Measurements from ENCODE around the gene GPR171.
A peak's percentile ranks its signal among the peaks of the same experiment; 100 is the strongest.
"Not testable (repeated sequence)": the region's sequence is repeated elsewhere in the genome, so short reads cannot be mapped to it uniquely, and the experiment has no call there.

Gene GPR171, protein sequence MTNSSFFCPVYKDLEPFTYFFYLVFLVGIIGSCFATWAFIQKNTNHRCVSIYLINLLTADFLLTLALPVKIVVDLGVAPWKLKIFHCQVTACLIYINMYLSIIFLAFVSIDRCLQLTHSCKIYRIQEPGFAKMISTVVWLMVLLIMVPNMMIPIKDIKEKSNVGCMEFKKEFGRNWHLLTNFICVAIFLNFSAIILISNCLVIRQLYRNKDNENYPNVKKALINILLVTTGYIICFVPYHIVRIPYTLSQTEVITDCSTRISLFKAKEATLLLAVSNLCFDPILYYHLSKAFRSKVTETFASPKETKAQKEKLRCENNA

DNA sequence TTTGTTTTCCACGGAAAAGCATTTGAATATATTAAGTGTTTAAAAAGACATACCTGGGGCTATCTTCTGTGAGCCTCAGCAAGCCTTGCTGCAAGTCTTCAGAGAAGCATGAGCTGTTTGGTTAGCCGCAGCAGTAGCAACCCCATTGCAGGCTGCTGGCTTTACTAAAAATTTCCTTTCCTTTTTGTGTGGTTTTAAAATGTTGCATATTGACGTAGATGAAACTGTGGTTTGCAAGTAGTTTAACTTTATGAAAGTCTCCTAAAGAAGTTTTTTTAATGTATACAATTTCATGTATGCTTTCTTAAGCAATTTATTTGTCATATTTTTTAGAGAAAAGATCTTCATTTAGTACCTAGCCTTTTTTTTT is at the start of gene GPR171:
TSS of gene GPR171 (minus strand) at position 166 of the 370 bp plus-strand sequence. CDS start 3,830 bp downstream, outside the sequence.
- no peaks in the 10 kb centered on the region for H3K27me3 Mint-ChIP-seq
- H3K27ac Mint-ChIP-seq, result peak within 1 kb of the TSS; percentile 98
- peaks cover 45% of the 10 kb centered on the region for H3K36me3 Mint-ChIP-seq
- CTCF ChIA-PET, result interaction anchor here (0.6 to 1.7 kb wide), 8 partner anchors 11 to 35 kb away, joined by 3 to 7 read pairs (median 4); no protein-coding TSS in a partner anchor
- H3K4me3 Mint-ChIP-seq, result peak within 1 kb of the TSS; percentile 88
- DNase-seq, result peak; percentile 81
- peaks cover 64% of the 10 kb centered on the region for H3K4me1 Mint-ChIP-seq
- H3K9me3 Mint-ChIP-seq, result no peaks in the 10 kb centered on the region

DNA sequence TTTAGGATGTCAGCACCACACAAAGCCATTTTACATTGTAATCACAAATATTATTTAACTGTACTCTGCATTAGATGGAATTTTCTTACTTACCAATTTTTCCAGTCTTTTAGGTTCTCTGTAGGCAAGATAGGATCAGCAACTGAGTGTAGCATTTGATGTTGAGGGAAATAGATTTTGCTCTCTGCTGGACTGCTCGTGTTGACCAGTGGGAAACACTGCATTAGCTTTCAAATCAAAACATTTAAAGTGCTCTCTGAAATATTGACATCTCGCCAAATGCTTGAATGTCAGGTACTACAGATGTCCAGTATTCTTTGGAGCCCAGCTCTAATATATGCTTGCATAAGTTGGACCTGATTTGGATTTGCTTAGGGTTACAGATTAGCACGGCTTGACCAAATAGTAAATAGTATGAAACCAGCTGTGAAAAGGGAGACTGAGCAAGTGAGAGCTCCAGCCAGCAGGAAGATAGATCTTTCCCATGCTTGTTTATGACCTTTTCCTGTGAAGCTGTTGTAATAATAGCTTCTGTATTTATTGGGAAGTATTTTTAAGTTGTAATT is 45.8 kb upstream of the GPR171 start:
- no peaks in the 10 kb centered on the region for H3K9me3 Mint-ChIP-seq
- H3K27ac Mint-ChIP-seq, result no peak overlapping the region
- no peaks in the 10 kb centered on the region for H3K36me3 Mint-ChIP-seq
- CTCF ChIA-PET, result interaction anchor here (0.9 kb wide), 1 partner anchor 20 kb away, joined by 3 read pairs; no protein-coding TSS in a partner anchor
- H3K4me1 Mint-ChIP-seq, result peaks cover 5% of the 10 kb centered on the region
- no peak overlapping the region for H3K4me3 Mint-ChIP-seq
- H3K27me3 Mint-ChIP-seq, result peaks cover 10% of the 10 kb centered on the region
- no peak for DNase-seq

- H3K4me1 Mint-ChIP-seq, H3K4me3 Mint-ChIP-seq, H3K9me3 Mint-ChIP-seq, H3K27me3 Mint-ChIP-seq, CTCF ChIA-PET, H3K27ac Mint-ChIP-seq, H3K36me3 Mint-ChIP-seq, DNase-seq: not testable (repeated sequence)
Observed at GRCh38 chr3:151242006-151242405, 39.0 kb upstream of the GPR171 start.

GRCh38 chr3:151236736-151237135 is 33.7 kb upstream of the GPR171 start:
- Mint-ChIP-seq H3K27me3 (peaks cover 4% of the 10 kb centered on the region), H3K4me3 (no peak overlapping the region), H3K27ac (no peak overlapping the region), H3K9me3 (no peaks in the 10 kb centered on the region), H3K36me3 (no peaks in the 10 kb centered on the region), H3K4me1 (peaks cover 4% of the 10 kb centered on the region)
- no peak for DNase-seq
- CTCF ChIA-PET, result interaction anchor here (1.2 kb wide), 1 partner anchor 43 kb away, joined by 4 read pairs; no protein-coding TSS in a partner anchor

- Mint-ChIP-seq H3K4me1 (peaks cover 9% of the 10 kb centered on the region), H3K9me3 (no peaks in the 10 kb centered on the region), H3K4me3 (no peak overlapping the region), H3K27ac (no peak overlapping the region), H3K27me3 (peaks cover 4% of the 10 kb centered on the region), H3K36me3 (no peaks in the 10 kb centered on the region)
- CTCF ChIA-PET, result interaction anchor here (0.6 to 1.2 kb wide), 2 partner anchors 44 to 152 kb away, joined by 3 to 4 read pairs; no protein-coding TSS in a partner anchor
- DNase-seq, result no peak
Observed at GRCh38 chr3:151236316-151236715, 33.3 kb upstream of the GPR171 start.

DNA sequence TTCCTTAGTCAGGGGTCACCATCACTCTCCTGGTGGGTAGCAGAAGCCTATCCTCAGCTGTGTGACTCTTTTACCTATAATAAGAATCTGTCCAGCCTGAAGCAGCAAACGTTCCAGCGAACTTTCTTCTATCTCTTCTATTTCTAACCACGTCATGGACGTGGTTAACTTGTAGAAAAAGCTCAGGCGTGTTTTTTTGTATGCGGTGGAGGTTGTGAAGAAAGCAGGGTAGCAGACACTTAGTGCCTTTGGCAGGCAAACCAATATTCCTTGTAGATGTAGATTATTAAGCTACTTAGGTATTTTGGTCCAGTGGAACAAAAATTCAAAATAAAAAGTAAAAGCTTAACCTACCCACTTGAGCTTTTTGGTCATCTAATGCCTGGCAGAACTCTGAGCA is 31.8 kb upstream of the GPR171 start:
- H3K9me3 Mint-ChIP-seq, result no peaks in the 10 kb centered on the region
- H3K27ac Mint-ChIP-seq, result no peak overlapping the region
- DNase-seq, result no peak
- CTCF ChIA-PET, result interaction anchor here (1.1 to 2.7 kb wide), 4 partner anchors 45 to 67 kb away, joined by 4 to 15 read pairs (median 10); no protein-coding TSS in a partner anchor
- H3K4me1 Mint-ChIP-seq, result peaks cover 22% of the 10 kb centered on the region
- no peaks in the 10 kb centered on the region for H3K36me3 Mint-ChIP-seq
- H3K4me3 Mint-ChIP-seq, result no peak overlapping the region
- peaks cover 4% of the 10 kb centered on the region for H3K27me3 Mint-ChIP-seq

- CTCF ChIA-PET, result interaction anchor here (0.5 to 9.8 kb wide), 3 partner anchors 63 to 687 kb away, joined by 3 to 147 read pairs (median 3); no protein-coding TSS in a partner anchor
Observed at GRCh38 chr3:151232991-151233390, 30.0 kb upstream of the GPR171 start.

GRCh38 chr3:151232403-151232802 is 29.4 kb upstream of the GPR171 start:
- H3K4me1 Mint-ChIP-seq, result peaks cover 41% of the 10 kb centered on the region
- H3K9me3 Mint-ChIP-seq, H3K4me3 Mint-ChIP-seq, H3K27ac Mint-ChIP-seq, H3K36me3 Mint-ChIP-seq, DNase-seq, H3K27me3 Mint-ChIP-seq: not testable (repeated sequence)
- CTCF ChIA-PET, result interaction anchor here (1.0 to 9.8 kb wide), 3 partner anchors 48 to 72 kb away, joined by 3 to 201 read pairs (median 147); partner anchors contain the start of gene P2RY14

More at GRCh38 chr3:151232991-151233390, 30.0 kb upstream of the GPR171 start:
- Mint-ChIP-seq H3K9me3 (no peaks in the 10 kb centered on the region), H3K27ac (no peak overlapping the region), H3K4me3 (no peak overlapping the region), H3K36me3 (no peaks in the 10 kb centered on the region), H3K4me1 (peaks cover 35% of the 10 kb centered on the region), H3K27me3 (peaks cover 4% of the 10 kb centered on the region)
- DNase-seq, result no peak

DNA sequence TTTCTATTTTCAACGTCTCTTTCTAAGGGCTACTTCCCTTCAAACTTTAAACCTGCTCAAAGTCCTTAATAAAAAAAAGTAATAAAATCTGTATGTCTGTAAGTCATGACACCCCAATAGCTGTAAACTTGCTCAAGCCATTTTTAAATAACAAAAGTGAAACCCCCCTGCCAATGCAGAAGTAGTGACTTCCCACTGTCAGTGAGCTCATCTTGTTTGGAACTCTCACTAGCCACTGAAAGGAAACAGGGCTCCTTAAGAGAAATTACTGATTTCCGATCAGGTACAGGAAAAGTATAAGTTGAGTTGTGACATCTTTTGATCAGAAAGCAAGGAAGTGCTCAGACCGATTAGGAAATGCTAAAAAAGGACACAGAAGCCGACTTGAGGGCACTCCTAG is 27.6 kb upstream of the GPR171 start:
- H3K9me3 Mint-ChIP-seq, result no peaks in the 10 kb centered on the region
- H3K27me3 Mint-ChIP-seq, result peaks cover 4% of the 10 kb centered on the region
- peak overlapping the region; percentile 73 for H3K27ac Mint-ChIP-seq
- peaks cover 1% of the 10 kb centered on the region for H3K36me3 Mint-ChIP-seq
- H3K4me3 Mint-ChIP-seq, result peak overlapping the region; percentile 22
- peaks cover 59% of the 10 kb centered on the region for H3K4me1 Mint-ChIP-seq
- CTCF ChIA-PET, result interaction anchor here (0.9 to 9.8 kb wide), 8 partner anchors 9 to 608 kb away, joined by 3 to 201 read pairs (median 4); partner anchors contain the start of genes GPR171 and P2RY14
- DNase-seq, result peak; percentile 33

- Mint-ChIP-seq H3K27me3 (peaks cover 4% of the 10 kb centered on the region), H3K4me1 (peaks cover 73% of the 10 kb centered on the region), H3K36me3 (peaks cover 1% of the 10 kb centered on the region), H3K4me3 (no peak overlapping the region), H3K27ac (peak overlapping the region; percentile 83), H3K9me3 (no peaks in the 10 kb centered on the region)
- CTCF ChIA-PET, result interaction anchor here (0.7 to 9.8 kb wide), 30 partner anchors 11 to 609 kb away, joined by 3 to 201 read pairs (median 8); partner anchors contain the start of genes GPR171, GPR87, P2RY13 and P2RY14
- no peak for DNase-seq
Observed at GRCh38 chr3:151228666-151229040, 25.6 kb upstream of the GPR171 start.

GRCh38 chr3:151227807-151228665 is 25.0 kb upstream of the GPR171 start:
- peaks cover 1% of the 10 kb centered on the region for H3K36me3 Mint-ChIP-seq
- H3K4me3 Mint-ChIP-seq, result no peak overlapping the region
- peaks cover 73% of the 10 kb centered on the region for H3K4me1 Mint-ChIP-seq
- no peaks in the 10 kb centered on the region for H3K9me3 Mint-ChIP-seq
- DNase-seq, result peak; percentile 88
- CTCF ChIA-PET, result interaction anchor here (0.6 to 9.8 kb wide), 35 partner anchors 10 to 693 kb away, joined by 3 to 201 read pairs (median 6); partner anchors contain the start of genes GPR171, GPR87, P2RY13 and P2RY14
- peak overlapping the region; percentile 83 for H3K27ac Mint-ChIP-seq
- H3K27me3 Mint-ChIP-seq, result peaks cover 2% of the 10 kb centered on the region

DNA sequence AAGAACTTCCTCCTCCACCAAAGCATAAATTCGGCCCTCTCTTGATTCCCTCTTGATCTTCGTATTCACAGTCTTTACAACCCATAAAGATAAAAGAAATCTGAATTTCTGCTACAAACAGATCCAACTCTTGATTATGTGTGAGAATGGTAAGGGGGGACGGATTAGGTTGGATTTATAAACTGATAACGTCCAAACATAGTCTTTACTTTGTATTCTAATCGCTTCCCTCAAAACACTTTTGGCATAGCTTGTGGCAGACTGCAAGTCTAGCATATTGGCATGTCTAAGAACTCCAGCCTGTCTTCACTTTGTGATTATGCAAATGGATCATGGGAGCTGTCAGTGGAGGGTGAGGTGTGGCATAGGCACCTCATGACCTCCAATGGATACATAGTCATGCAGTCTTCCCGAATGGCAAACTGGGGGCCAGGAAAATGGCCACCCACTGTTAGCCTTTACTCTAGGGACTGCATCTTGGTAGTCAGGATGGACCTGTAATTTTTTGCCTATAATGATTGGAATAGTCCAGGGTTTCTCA is 24.3 kb upstream of the GPR171 start:
- H3K4me3 Mint-ChIP-seq, result no peak overlapping the region
- CTCF ChIA-PET, result interaction anchor here (0.8 to 9.8 kb wide), 26 partner anchors 10 to 610 kb away, joined by 3 to 201 read pairs (median 8); partner anchors contain the start of genes GPR171, GPR87, P2RY13 and P2RY14

DNA sequence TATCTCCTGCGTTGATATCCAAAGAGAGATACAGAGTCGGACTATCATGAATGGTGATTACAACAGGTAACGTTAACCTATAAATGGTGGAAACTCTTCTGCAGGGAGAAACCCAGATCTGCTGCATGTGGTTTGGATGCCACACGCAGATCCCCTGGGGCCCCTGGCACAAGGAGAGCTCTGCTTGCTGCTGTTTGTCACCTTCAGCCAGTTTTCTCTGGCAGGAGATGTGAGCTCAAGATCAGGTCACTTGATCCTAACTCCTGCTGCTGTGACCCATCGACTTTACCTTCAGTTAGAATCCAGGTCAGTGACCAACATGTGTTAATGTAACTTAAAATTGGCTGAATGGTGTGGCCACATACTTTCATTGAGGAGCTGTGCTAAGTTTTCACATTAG is 23.8 kb upstream of the GPR171 start:
- Mint-ChIP-seq H3K36me3 (peaks cover 13% of the 10 kb centered on the region), H3K4me1 (peaks cover 69% of the 10 kb centered on the region), H3K4me3 (no peak overlapping the region), H3K9me3 (peaks cover 11% of the 10 kb centered on the region), H3K27me3 (no peaks in the 10 kb centered on the region), H3K27ac (peak overlapping the region; percentile 79)
- CTCF ChIA-PET, result interaction anchor here (1.0 to 9.8 kb wide), 19 partner anchors 9 to 611 kb away, joined by 3 to 201 read pairs (median 10); partner anchors contain the start of genes GPR171, P2RY13 and P2RY14
- DNase-seq, result no peak

More for the DNA sequence above, 24.3 kb upstream of the GPR171 start:
- Mint-ChIP-seq H3K27me3 (no peaks in the 10 kb centered on the region), H3K36me3 (peaks cover 8% of the 10 kb centered on the region), H3K4me1 (peaks cover 73% of the 10 kb centered on the region), H3K27ac (peak overlapping the region; percentile 79), H3K9me3 (peaks cover 6% of the 10 kb centered on the region)
- no peak for DNase-seq
